H1 (cell line): ENCODE results near the gene ANO2. TPM values are rescaled to one million over a fixed set of nuclear protein-coding genes. Genes with fewer than 3 reads are reported as not detected.

Experiments used
- CTCF ChIA-PET: fragments of 300-600 bp; sonication (Branson Sonifier 250); formaldehyde crosslinking; loops from one replicate; lab custom pipeline; 2021; ENCODE audit not compliant: partially characterized antibody; lab: Charles Lee
- POLR2A ChIA-PET: fragments of 300-600 bp; sonication (Branson Sonifier 250); formaldehyde crosslinking; loops from one replicate; lab custom pipeline; 2021; ENCODE audit warnings: inconsistent platforms; ENCODE audit not compliant: partially characterized antibody; lab: Charles Lee
- DNase-seq, 2 experiments: peaks; one replicate each; pipeline versions ENCODE4 v3.0.0 to v3.0.0-alpha.2; 2010 to 2022; ENCODE audit warnings: low spot score in 2 of 2, low read depth in 1 of 2, mixed read lengths in 1 of 2
- FAIRE-seq: peaks from 2 replicates; lab custom pipeline; 2011; peaks lifted over from hg19 to GRCh38; lab: Jason Lieb, UNC
- H2AFZ ChIP-seq: 2 replicates; pipeline ENCODE4 v1.8.1; 2012; ENCODE audit warnings: low read length, inconsistent platforms
- H2AK5ac ChIP-seq: 2 replicates; pipeline ENCODE4 v1.6.1; 2013; ENCODE audit warnings: low read depth, low read length
- H2BK120ac ChIP-seq: replicated peaks from 2 replicates; pipeline ENCODE3; 2013; ENCODE audit warnings: low read depth, low read length, inconsistent platforms
- H2BK12ac ChIP-seq: 2 replicates; pipeline ENCODE4 v1.6.1; 2013; ENCODE audit warnings: low read depth, low read length
- H2BK15ac ChIP-seq: 2 replicates; pipeline ENCODE4 v1.6.1; 2013; ENCODE audit warnings: low read length
- H2BK20ac ChIP-seq: 2 replicates; pipeline ENCODE4 v1.6.1; 2013; ENCODE audit warnings: low read length
- H2BK5ac ChIP-seq: 2 replicates; pipeline ENCODE4 v1.6.1; 2013; ENCODE audit warnings: low read depth, low read length
- H3K14ac ChIP-seq: 2 replicates; pipeline ENCODE4 v1.6.1; 2013; ENCODE audit warnings: inconsistent platforms; ENCODE audit not compliant: insufficient read length
- H3K18ac ChIP-seq: 2 replicates; pipeline ENCODE4 v1.6.1; 2013; ENCODE audit warnings: low read length; ENCODE audit errors: extremely low read depth
- H3K23ac ChIP-seq: 2 replicates; pipeline ENCODE4 v1.6.1; 2013; ENCODE audit warnings: inconsistent platforms; ENCODE audit not compliant: insufficient read length
- H3K23me2 ChIP-seq: 2 replicates; pipeline ENCODE4 v1.6.1; 2013; ENCODE audit warnings: low read depth, low read length
- H3K27ac ChIP-seq: 2 replicates; pipeline ENCODE4 v1.6.1; 2011; ENCODE audit warnings: low read depth, low read length, inconsistent platforms
- H3K27me3 ChIP-seq, 4 experiments: replicated peaks in 1 of 4; 1 replicate in 1 of 4; 2 replicates in 3 of 4; pipeline versions ENCODE4 v1.6.1 to v1.8.1; 2011 to 2013; ENCODE audit warnings: low read length in 3 of 4, mild to moderate bottlenecking in 3 of 4, inconsistent platforms in 2 of 4, mixed read lengths in 2 of 4, moderate library complexity in 1 of 4; ENCODE audit not compliant: control insufficient read depth in 3 of 4, insufficient read depth in 3 of 4; ENCODE audit errors: extremely low read depth in 1 of 4
- H3K36me3 ChIP-seq, 4 experiments: 2 replicates each; pipeline versions ENCODE4 v1.6.1 to v1.8.1; 2011 to 2013; ENCODE audit warnings: mild to moderate bottlenecking in 4 of 4, low read length in 3 of 4, moderate library complexity in 2 of 4, control low read depth in 1 of 4, inconsistent platforms in 1 of 4; ENCODE audit not compliant: insufficient read depth in 4 of 4, control insufficient read depth in 2 of 4
- H3K4ac ChIP-seq: replicated peaks from 2 replicates; pipeline ENCODE3; 2013; ENCODE audit warnings: low read length, low read depth, mixed read lengths, inconsistent platforms; ENCODE audit not compliant: insufficient read length
- H3K4me1 ChIP-seq, 4 experiments: replicated peaks in 1 of 4; 1 replicate in 1 of 4; 2 replicates in 3 of 4; pipeline versions ENCODE4 v1.6.1 to v1.8.1; 2011 to 2013; ENCODE audit warnings: low read length in 3 of 4, inconsistent platforms in 2 of 4, mixed read lengths in 1 of 4; ENCODE audit not compliant: insufficient read depth in 4 of 4, control insufficient read depth in 3 of 4
- H3K4me2 ChIP-seq, 2 experiments: 2 replicates each; pipeline versions ENCODE4 v1.6.1 to v1.8.1; 2011 to 2013; ENCODE audit warnings: low read depth in 2 of 2, low read length in 2 of 2, control low read depth in 1 of 2, inconsistent platforms in 1 of 2, mild to moderate bottlenecking in 1 of 2; ENCODE audit not compliant: insufficient read depth in 1 of 2
- H3K4me3 ChIP-seq, 4 experiments: fragments of 200-600, 300-600 bp in 1 of 4; sonication (generic), shearing (Covaris generic), sonication (Bioruptor Twin) in 1 of 4; 2 replicates each; pipeline versions ENCODE4 v1.5.1 to v1.8.1; 2011 to 2016; ENCODE audit warnings: low read length in 4 of 4, low read depth in 3 of 4, control low read depth in 2 of 4, inconsistent platforms in 2 of 4, mild to moderate bottlenecking in 2 of 4, mixed read lengths in 1 of 4, moderate library complexity in 1 of 4; ENCODE audit not compliant: insufficient read depth in 2 of 4; ENCODE audit errors: extremely low read depth in 1 of 4
- H3K56ac ChIP-seq: replicated peaks from 2 replicates; pipeline ENCODE3; 2013; ENCODE audit warnings: low read depth, mild to moderate bottlenecking, mixed read lengths, low read length, inconsistent platforms; ENCODE audit not compliant: insufficient read length
- H3K79me1 ChIP-seq: 2 replicates; pipeline ENCODE4 v1.6.1; 2013; ENCODE audit warnings: low read depth, low read length, control low read depth
- H3K79me2 ChIP-seq, 2 experiments: 2 replicates each; pipeline versions ENCODE4 v1.6.1 to v1.8.1; 2012 to 2013; ENCODE audit warnings: low read length in 2 of 2, mild to moderate bottlenecking in 2 of 2, inconsistent platforms in 1 of 2; ENCODE audit not compliant: insufficient read depth in 2 of 2, control insufficient read depth in 1 of 2
- H3K9ac ChIP-seq, 4 experiments: replicated peaks in 1 of 4; 1 replicate in 1 of 4; 2 replicates in 3 of 4; pipeline versions ENCODE4 v1.6.1 to v1.8.1; 2011 to 2013; ENCODE audit warnings: low read depth in 3 of 4, low read length in 3 of 4, control low read depth in 2 of 4, mild to moderate bottlenecking in 2 of 4, moderate library complexity in 2 of 4, inconsistent platforms in 1 of 4; ENCODE audit errors: extremely low read depth in 1 of 4
- H3K9me3 ChIP-seq, 2 experiments: 2 replicates each; pipeline versions ENCODE4 v1.6.1 to v1.8.1; 2012 to 2013; ENCODE audit warnings: mild to moderate bottlenecking in 2 of 2, moderate library complexity in 2 of 2, control low read depth in 1 of 2, inconsistent platforms in 1 of 2, low read depth in 1 of 2, low read length in 1 of 2, mixed read lengths in 1 of 2; ENCODE audit not compliant: insufficient read depth in 2 of 2
- H4K20me1 ChIP-seq, 2 experiments: replicated peaks in 1 of 2; 2 replicates each; pipeline versions ENCODE3 to v1.8.1; 2011 to 2013; ENCODE audit warnings: inconsistent platforms in 2 of 2, low read length in 2 of 2, mild to moderate bottlenecking in 1 of 2; ENCODE audit not compliant: insufficient read depth in 2 of 2, control insufficient read depth in 1 of 2
- H4K5ac ChIP-seq: 2 replicates; pipeline ENCODE4 v1.6.1; 2013; ENCODE audit warnings: low read length, low read depth, mixed read lengths, inconsistent platforms; ENCODE audit not compliant: insufficient read length
- H4K8ac ChIP-seq: 2 replicates; pipeline ENCODE4 v1.8.0; 2013; ENCODE audit warnings: mild to moderate bottlenecking, moderate library complexity, low read length, inconsistent platforms; ENCODE audit not compliant: insufficient read depth; ENCODE audit errors: extremely low read depth
- H4K91ac ChIP-seq: replicated peaks from 2 replicates; pipeline ENCODE3; 2013; ENCODE audit warnings: low read length, mixed read lengths, inconsistent platforms; ENCODE audit not compliant: insufficient read length
- FOSL1 ChIP-seq: IDR thresholded peaks from 2 replicates; pipeline ENCODE4 v1.6.1; 2011; ENCODE audit warnings: mild to moderate bottlenecking, low read depth, low read length, moderate library complexity; ENCODE audit not compliant: insufficient read depth
- GTF2F1 ChIP-seq: IDR thresholded peaks from 2 replicates; pipeline ENCODE4 v1.6.1; 2012; ENCODE audit warnings: low read depth, low read length, improper control_type of control experiment, borderline replicate concordance
- KDM5A ChIP-seq: fragments of 200-600 bp; IDR thresholded peaks from 2 replicates; pipeline ENCODE4 v1.7.1; 2012; ENCODE audit warnings: mild to moderate bottlenecking, low read length, inconsistent platforms, mixed read lengths
- MAFK ChIP-seq: IDR thresholded peaks from 2 replicates; pipeline ENCODE4 v1.6.1; 2012; ENCODE audit warnings: low read depth, mild to moderate bottlenecking, improper control_type of control experiment, low read length
- WGBS, 2 experiments: shearing (Covaris generic) in 1 of 2; methylation state at CpG; one replicate each; pipeline versions ENCODE4 v1.1.6 to v1.1.7; 2013 to 2015; ENCODE audit warnings: low lambda C conversion rate in 2 of 2, mixed read lengths in 2 of 2, inconsistent platforms in 1 of 2, low coverage in 1 of 2, missing lambda C conversion rate in 1 of 2; ENCODE audit not compliant: insufficient replicate concordance in 2 of 2, insufficient coverage in 1 of 2, insufficient read length in 1 of 2; ENCODE audit errors: extremely low coverage in 1 of 2, missing lambda C conversion rate in 1 of 2; 5-methylcytosine and 5-hydroxymethylcytosine counted together
- polyA plus RNA-seq, 7 experiments: library from polyadenylated mRNA; depleted of rRNA in 3 of 7; stranded (reverse) in 5 of 7; unstranded in 2 of 7; fragments of >200 nt in 5 of 7; fragments of 200-250 nt in 2 of 7; gene quantifications; 1 replicate in 5 of 7; 2 replicates in 1 of 7; 4 replicates in 1 of 7; pipeline versions ENCODE4 v1.2.1 to v1.2.3, GENCODE V29; 2011 to 2013; ENCODE audit warnings: missing spikeins in 2 of 7, mixed read lengths in 2 of 7
- total RNA-seq: library from RNA; stranded (reverse); fragmentation: NEBNext Ultra II Directional; extraction: Animal tissue kit (Norgen Biotek cat#: 25700); gene quantifications from 2 replicates; pipeline ENCODE4 v1.2.1, GENCODE V29; 2021

Gene ANO2
- total and polyA plus RNA-seq, 2 of the 8 experiments (the other 6 are each of a cell fraction or from before 2014, with no cell fraction given) = 1.9 to 5.5 TPM

- Histone ChIP-seq H2BK20ac (no peak overlapping the region), H4K20me1 (peaks cover 0 to 4% of the 10 kb centered on the region in 2 experiments), H3K36me3 (no peaks in the 10 kb centered on the region), H3K79me1 (no peaks in the 10 kb centered on the region), H3K4me2 (no peak overlapping the region), H3K27ac (no peak overlapping the region), H4K91ac (no peak overlapping the region), H3K23me2 (peaks cover 5% of the 10 kb centered on the region; the same call in 1 of the 2 replicates), H3K4me1 (no peaks in the 10 kb centered on the region; a peak in 1 of 7 replicates), H3K18ac (no peak overlapping the region), H3K27me3 (0 out of 7 replicates have a peak, but pooled peaks cover 0 to 3% (median 0%) of the 10 kb centered on the region in 4 experiments), H3K14ac (no peak overlapping the region), H4K8ac (peak overlapping the region; percentile 38; the same call in 1 of the 2 replicates), H3K56ac (no peak overlapping the region), H3K9me3 (no peaks in the 10 kb centered on the region), H3K4ac (no peak overlapping the region), H2BK5ac (no peak overlapping the region), H3K79me2 (no peaks in the 10 kb centered on the region), H3K23ac (no peak overlapping the region), H2AFZ (no peak overlapping the region), H2BK120ac (no peak overlapping the region), H2AK5ac (no peak overlapping the region), H2BK12ac (no peak overlapping the region), H3K4me3 (no peak overlapping the region), H4K5ac (no peak overlapping the region), H3K9ac (no peak overlapping the region), H2BK15ac (no peak overlapping the region)
- CTCF ChIA-PET = interaction anchor here (0.8 to 12.8 kb wide), 12 partner anchors 11 to 625 kb away, joined by 3 to 134 read pairs (median 3); no protein-coding TSS in a partner anchor
- no peak for FAIRE-seq
- TF ChIP-seq KDM5A (no peak), MAFK (no peak), FOSL1 (no peak), GTF2F1 (no peak)
- POLR2A ChIA-PET = no interaction called here
- no peak for DNase-seq
- WGBS, 2 experiments = 88% methylated on average over 12 of the region's 12 CpGs; no CpG with 5 or more reads in 1 of the 2 experiments
Observed at GRCh38 chr12:5798242-5799015, 146.6 kb downstream of the ANO2 start.
